Neural progenitor cell (in vitro differentiated cells): ENCODE results near the gene SSBP4.

Experiments
- EZH2phosphoT487 ChIP-seq: fragments of 200-600 bp; sonication (generic); IDR thresholded peaks from 2 replicates; pipeline ENCODE4 v1.6.1; 2017; ENCODE audit warnings: antibody characterized with exemption
- TF ChIP-seq, protein P1 (sequence below): fragments of 200-600 bp; sonication (generic); IDR thresholded peaks from 2 replicates; pipeline ENCODE4 v1.5.1; 2017; ENCODE audit warnings: antibody characterized with exemption, mild to moderate bottlenecking

DNA sequence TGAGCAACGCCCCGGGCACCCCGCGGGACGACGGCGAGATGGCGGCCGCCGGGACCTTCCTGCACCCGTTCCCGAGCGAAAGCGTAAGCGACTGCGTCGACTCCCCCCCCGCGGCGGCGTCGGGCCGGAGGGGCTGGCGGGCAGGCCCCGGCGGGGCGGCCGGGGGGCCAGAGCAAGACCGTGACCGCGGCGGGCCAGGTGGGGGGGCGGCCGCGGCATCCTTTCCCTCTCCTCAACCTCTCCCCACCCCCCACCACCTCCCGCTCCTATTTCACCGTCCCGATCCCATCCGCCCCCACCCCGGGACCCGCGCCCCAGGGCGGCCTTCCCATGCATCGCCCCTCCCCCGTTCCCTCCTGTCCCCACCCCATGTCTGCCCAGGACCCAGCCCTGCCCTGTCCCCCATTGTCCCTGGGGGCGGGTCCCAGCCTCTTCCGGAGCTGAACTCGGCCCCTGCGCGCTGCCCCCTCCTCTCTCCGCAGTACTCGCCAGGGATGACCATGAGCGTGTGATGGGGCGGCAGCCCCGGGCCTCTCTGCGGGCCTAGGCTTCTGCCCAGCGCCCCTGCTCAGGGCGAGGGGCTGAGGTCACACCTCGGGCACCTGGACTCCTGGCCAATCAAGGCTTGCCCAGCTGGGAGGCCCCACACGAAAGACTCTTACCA lies 14.7 kb downstream of the SSBP4 start:
- TF ChIP-seq, protein P1, sequence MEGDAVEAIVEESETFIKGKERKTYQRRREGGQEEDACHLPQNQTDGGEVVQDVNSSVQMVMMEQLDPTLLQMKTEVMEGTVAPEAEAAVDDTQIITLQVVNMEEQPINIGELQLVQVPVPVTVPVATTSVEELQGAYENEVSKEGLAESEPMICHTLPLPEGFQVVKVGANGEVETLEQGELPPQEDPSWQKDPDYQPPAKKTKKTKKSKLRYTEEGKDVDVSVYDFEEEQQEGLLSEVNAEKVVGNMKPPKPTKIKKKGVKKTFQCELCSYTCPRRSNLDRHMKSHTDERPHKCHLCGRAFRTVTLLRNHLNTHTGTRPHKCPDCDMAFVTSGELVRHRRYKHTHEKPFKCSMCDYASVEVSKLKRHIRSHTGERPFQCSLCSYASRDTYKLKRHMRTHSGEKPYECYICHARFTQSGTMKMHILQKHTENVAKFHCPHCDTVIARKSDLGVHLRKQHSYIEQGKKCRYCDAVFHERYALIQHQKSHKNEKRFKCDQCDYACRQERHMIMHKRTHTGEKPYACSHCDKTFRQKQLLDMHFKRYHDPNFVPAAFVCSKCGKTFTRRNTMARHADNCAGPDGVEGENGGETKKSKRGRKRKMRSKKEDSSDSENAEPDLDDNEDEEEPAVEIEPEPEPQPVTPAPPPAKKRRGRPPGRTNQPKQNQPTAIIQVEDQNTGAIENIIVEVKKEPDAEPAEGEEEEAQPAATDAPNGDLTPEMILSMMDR = no peak
- no peak for TF ChIP-seq EZH2phosphoT487
